ENCODE results near the gene DNAJB13.

Gene DNAJB13

GRCh38 chr11:73958521-73959141, 7.8 kb downstream of the DNAJB13 start:
- Histone ChIP-seq H4K20me1 (ENCODE audit: low read depth, low read length) (no peaks in the 10 kb centered on the region), H3F3A (ENCODE audit: insufficient read depth) (no peaks in the 10 kb centered on the region), H3K4me3 (ENCODE audit: insufficient read depth, low read length, poor library complexity, severe bottlenecking) (no peak overlapping the region), H3K9ac (ENCODE audit: low read length) (no peak overlapping the region), H3K27me3 (ENCODE audit: low read length) (no peaks in the 10 kb centered on the region), H3K9me3 (ENCODE audit: insufficient read depth, low read length) (no peaks in the 10 kb centered on the region), H3K36me3 (ENCODE audit: low read length) (no peaks in the 10 kb centered on the region), H3K4me2 (ENCODE audit: low read depth, low read length, poor library complexity, severe bottlenecking) (no peak overlapping the region), H2AFZ (ENCODE audit: low read depth, low read length, severe bottlenecking) (no peak overlapping the region), H3K79me2 (ENCODE audit: insufficient read depth, low read length) (no peaks in the 10 kb centered on the region), H3K27ac (ENCODE audit: low read depth, low read length) (no peak overlapping the region), H3K9me2 (replicated peaks; ENCODE audit: insufficient read depth, low read length) (no peaks in the 10 kb centered on the region)
- TF ChIP-seq EZH2phosphoT487 (conservative IDR thresholded peaks at IDR 0.05; ENCODE audit: low read length) = no peak
- TF ChIP-seq, protein P1, sequence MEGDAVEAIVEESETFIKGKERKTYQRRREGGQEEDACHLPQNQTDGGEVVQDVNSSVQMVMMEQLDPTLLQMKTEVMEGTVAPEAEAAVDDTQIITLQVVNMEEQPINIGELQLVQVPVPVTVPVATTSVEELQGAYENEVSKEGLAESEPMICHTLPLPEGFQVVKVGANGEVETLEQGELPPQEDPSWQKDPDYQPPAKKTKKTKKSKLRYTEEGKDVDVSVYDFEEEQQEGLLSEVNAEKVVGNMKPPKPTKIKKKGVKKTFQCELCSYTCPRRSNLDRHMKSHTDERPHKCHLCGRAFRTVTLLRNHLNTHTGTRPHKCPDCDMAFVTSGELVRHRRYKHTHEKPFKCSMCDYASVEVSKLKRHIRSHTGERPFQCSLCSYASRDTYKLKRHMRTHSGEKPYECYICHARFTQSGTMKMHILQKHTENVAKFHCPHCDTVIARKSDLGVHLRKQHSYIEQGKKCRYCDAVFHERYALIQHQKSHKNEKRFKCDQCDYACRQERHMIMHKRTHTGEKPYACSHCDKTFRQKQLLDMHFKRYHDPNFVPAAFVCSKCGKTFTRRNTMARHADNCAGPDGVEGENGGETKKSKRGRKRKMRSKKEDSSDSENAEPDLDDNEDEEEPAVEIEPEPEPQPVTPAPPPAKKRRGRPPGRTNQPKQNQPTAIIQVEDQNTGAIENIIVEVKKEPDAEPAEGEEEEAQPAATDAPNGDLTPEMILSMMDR (IDR thresholded peaks at IDR 0.05; ENCODE audit: insufficient read depth, low read length, poor library complexity, severe bottlenecking) = no peak

DNA sequence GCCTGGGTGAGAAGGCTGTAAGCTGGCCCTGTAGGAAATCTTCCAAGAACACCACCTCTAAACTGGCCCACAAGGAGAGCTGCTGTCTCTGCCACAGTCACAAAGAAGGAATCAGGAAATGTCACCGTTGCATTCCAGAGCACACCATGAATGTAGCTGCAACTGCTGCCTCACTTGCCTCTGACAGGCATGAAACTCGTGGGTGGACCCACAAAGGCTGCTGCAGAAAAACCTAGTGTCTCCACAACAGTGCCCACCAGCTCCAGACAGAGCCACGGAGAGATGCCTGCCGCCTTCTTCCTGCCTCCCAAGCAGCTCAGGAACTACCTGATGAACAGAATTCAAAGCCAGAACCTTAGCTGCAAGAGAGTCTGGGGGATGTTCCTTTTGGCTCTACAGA, 10.5 kb downstream of the DNAJB13 start:
- Histone ChIP-seq H4K20me1 (ENCODE audit: low read depth, low read length) (no peaks in the 10 kb centered on the region), H3K4me2 (ENCODE audit: low read depth, low read length, poor library complexity, severe bottlenecking) (no peak overlapping the region), H3K9me3 (ENCODE audit: insufficient read depth, low read length) (no peaks in the 10 kb centered on the region), H3K9ac (ENCODE audit: low read length) (no peak overlapping the region), H3K36me3 (ENCODE audit: low read length) (no peaks in the 10 kb centered on the region), H3F3A (ENCODE audit: insufficient read depth) (no peaks in the 10 kb centered on the region), H3K9me2 (replicated peaks; ENCODE audit: insufficient read depth, low read length) (no peaks in the 10 kb centered on the region), H3K27me3 (ENCODE audit: low read length) (no peaks in the 10 kb centered on the region), H2AFZ (ENCODE audit: low read depth, low read length, severe bottlenecking) (no peak overlapping the region), H3K27ac (ENCODE audit: low read depth, low read length) (no peak overlapping the region), H3K4me3 (ENCODE audit: insufficient read depth, low read length, poor library complexity, severe bottlenecking) (no peak overlapping the region), H3K79me2 (ENCODE audit: insufficient read depth, low read length) (no peaks in the 10 kb centered on the region)
- no peak for TF ChIP-seq EZH2phosphoT487 (conservative IDR thresholded peaks at IDR 0.05; ENCODE audit: low read length)
- TF ChIP-seq, protein P1 (IDR thresholded peaks at IDR 0.05; ENCODE audit: insufficient read depth, low read length, poor library complexity, severe bottlenecking) = no peak

DNA sequence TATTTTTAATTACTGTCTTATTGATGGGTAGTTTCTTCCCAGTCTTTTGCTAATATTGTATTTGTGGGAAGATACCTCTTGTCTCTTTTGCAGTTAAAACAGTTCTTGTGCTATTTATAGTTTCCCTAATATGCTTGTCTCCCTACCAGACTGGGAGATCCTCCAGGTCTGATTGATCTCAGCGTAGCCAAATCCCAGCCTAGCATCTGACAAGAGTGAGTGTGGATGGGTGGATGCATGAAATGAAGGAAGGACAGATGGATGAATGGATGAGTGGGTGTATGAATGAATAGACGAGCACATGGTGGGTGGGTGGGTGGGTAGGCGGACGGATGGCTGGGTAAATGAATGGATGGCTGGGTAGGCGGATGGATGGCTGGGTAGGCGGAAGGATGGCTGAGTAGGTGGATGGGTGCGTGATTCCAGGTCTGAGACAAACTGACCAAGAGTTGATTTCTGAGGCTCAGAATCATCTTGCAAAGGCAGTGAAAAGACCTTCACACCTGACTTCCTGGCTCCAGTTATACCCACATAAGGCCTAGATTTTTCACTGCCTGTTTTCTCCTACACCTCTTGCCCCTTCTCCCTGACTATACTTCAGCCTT, 11.4 kb downstream of the DNAJB13 start:
- no peaks in the 10 kb centered on the region for H3K9me2 ChIP-seq (replicated peaks; ENCODE audit: insufficient read depth, low read length)
- no peak overlapping the region for H3K4me2 ChIP-seq (ENCODE audit: low read depth, low read length, poor library complexity, severe bottlenecking)
- no peaks in the 10 kb centered on the region for H4K20me1 ChIP-seq (ENCODE audit: low read depth, low read length)
- H3K27me3 ChIP-seq (ENCODE audit: low read length) = no peaks in the 10 kb centered on the region
- no peaks in the 10 kb centered on the region for H3K79me2 ChIP-seq (ENCODE audit: insufficient read depth, low read length)
- H2AFZ ChIP-seq (ENCODE audit: low read depth, low read length, severe bottlenecking) = no peak overlapping the region
- no peak overlapping the region for H3K4me3 ChIP-seq (ENCODE audit: insufficient read depth, low read length, poor library complexity, severe bottlenecking)
- H3K9me3 ChIP-seq (ENCODE audit: insufficient read depth, low read length) = no peaks in the 10 kb centered on the region
- H3F3A ChIP-seq (ENCODE audit: insufficient read depth) = no peaks in the 10 kb centered on the region
- TF ChIP-seq, protein P1 (IDR thresholded peaks at IDR 0.05; ENCODE audit: insufficient read depth, low read length, poor library complexity, severe bottlenecking) = no peak
- no peak for TF ChIP-seq EZH2phosphoT487 (conservative IDR thresholded peaks at IDR 0.05; ENCODE audit: low read length)
- no peak overlapping the region for H3K9ac ChIP-seq (ENCODE audit: low read length)
- no peaks in the 10 kb centered on the region for H3K36me3 ChIP-seq (ENCODE audit: low read length)
- no peak overlapping the region for H3K27ac ChIP-seq (ENCODE audit: low read depth, low read length)

Measured in SU-DHL-6 (cell line).